WERI-Rb-1 (cell line): ENCODE measurements around the gene RNF114.
A peak's percentile ranks its signal among the peaks of the same experiment; 100 is the strongest.

Experiments
- DNase-seq: peaks from one replicate; pipeline ENCODE4 v3.0.0-alpha.2; 2020
- H3K27ac ChIP-seq: fragments of 250-450 bp; sonication (Bioruptor Pico); 2 replicates; pipeline ENCODE4 v1.5.1; 2020; ENCODE audit warnings: mild to moderate bottlenecking, moderate library complexity
- H3K27me3 ChIP-seq: fragments of 250-450 bp; sonication (Bioruptor Pico); 2 replicates; pipeline ENCODE4 v1.5.1; 2021; ENCODE audit warnings: mild to moderate bottlenecking, low read depth, moderate library complexity; ENCODE audit not compliant: insufficient read depth, severe bottlenecking
- H3K36me3 ChIP-seq: fragments of 250-450 bp; sonication (Bioruptor Pico); 2 replicates; pipeline ENCODE4 v1.5.1; 2020; ENCODE audit warnings: mild to moderate bottlenecking, moderate library complexity
- H3K4me3 ChIP-seq: 2 replicates; pipeline ENCODE4 v1.5.1; 2011; ENCODE audit warnings: low read depth, mild to moderate bottlenecking, control low read depth, low read length
- H3K9me3 ChIP-seq: fragments of 250-450 bp; sonication (Bioruptor Pico); 2 replicates; pipeline ENCODE4 v1.5.1; 2021; ENCODE audit warnings: mild to moderate bottlenecking, moderate library complexity; ENCODE audit not compliant: severe bottlenecking
- CTCF ChIP-seq: IDR thresholded peaks from 2 replicates; pipeline ENCODE4 v1.5.1; 2011; ENCODE audit warnings: low read depth, mild to moderate bottlenecking, control low read depth, inconsistent platforms, low read length

RNF114 gene

DNA sequence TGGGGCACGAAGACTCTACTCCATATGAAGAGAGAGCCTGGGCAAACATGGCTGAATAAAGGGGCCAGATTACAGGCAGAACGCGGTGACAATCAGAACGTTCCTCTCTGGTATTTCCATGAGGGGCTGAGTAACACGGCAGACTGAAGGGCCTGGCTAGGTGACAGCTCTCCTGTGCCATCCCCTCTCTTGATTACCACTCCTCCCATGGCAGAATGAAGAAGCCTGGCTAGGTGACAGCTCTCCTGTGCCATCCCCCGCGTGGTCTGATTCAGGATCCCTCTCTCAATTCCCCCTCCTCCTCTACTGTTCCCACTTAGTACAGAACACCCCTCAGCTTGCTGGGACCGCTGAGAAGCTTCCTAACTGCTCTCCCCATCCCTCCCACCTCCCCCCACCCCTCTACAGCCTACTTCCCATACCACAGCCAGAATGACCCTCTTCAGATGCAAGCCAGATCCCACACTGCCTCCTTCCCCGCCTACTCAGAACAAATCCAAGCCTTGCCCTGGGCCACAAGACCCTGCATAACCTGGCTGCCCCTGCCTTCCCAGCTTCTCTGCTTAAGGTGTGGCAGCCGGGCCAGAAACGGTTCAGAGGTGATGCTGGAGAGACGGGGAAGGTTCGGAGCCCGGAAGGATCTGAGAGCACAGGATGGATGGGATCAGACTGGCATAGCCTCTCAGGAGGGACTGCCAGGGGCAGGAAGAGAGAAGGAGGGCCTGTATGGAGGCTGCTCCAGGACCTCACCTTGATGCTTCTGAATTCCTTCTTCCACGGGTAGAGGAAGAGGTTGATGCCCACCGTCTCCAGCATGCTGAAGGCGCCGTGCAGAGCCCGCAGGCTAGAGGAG, 28.6 kb upstream of the RNF114 start:
- Histone ChIP-seq H3K36me3 (peaks cover 52% of the 10 kb centered on the region), H3K4me3 (no peak overlapping the region), H3K27ac (no peak overlapping the region), H3K9me3 (no peaks in the 10 kb centered on the region), H3K27me3 (no peaks in the 10 kb centered on the region)
- DNase-seq = no peak
- no peak for TF ChIP-seq CTCF

GRCh38 chr20:49908258-49908565, 28.0 kb upstream of the RNF114 start:
- Histone ChIP-seq H3K27ac (no peak overlapping the region), H3K4me3 (no peak overlapping the region), H3K36me3 (peaks cover 52% of the 10 kb centered on the region), H3K27me3 (no peaks in the 10 kb centered on the region), H3K9me3 (no peaks in the 10 kb centered on the region)
- DNase-seq = no peak
- no peak for TF ChIP-seq CTCF

DNA sequence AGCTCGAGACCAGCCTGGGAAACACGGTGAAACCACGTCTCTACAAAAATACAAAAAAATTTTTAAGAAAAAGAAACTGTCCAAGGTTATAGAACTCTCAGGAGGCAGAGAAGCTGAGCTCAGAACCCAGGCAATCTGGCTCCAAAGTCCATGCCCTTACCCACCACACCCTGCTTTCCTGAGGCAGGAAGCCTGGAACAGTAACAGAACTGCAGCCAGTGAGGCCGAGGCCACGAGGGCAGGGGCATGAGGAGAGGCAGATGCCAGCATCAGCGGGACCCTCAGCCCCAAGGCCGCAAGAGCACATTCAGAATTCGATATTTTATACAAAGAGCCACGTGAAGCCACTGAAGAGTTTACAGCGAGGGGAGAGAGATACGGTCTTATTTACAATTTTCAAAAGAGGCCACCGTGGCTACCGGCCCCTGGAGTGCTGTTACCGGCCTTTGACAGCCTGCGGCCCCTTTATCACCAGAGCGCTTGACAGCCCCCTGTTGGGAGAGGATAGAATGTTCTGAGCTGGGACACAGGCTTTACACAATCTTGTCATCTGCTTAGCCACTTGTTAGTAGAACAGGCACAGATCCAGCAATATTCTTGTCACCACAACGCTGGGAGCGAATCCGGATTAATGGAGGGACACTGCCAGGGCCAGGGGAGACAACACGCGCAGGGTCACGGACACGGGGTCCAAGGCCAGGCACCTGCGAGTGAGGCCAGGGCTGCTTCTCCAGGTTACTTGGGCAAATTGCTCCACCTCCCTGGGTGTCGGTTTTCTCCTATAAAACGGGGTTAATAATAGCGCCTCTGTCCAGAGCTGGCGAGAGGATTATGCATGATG, 26.5 kb upstream of the RNF114 start:
- Histone ChIP-seq H3K4me3 (0 out of 2 replicates have a peak overlapping the region, but pooled peaks have one; percentile 5), H3K27ac (peak overlapping the region; percentile 55), H3K27me3 (no peaks in the 10 kb centered on the region), H3K36me3 (peaks cover 42% of the 10 kb centered on the region), H3K9me3 (no peaks in the 10 kb centered on the region)
- DNase-seq = peak; percentile 85
- peak; percentile 63; the same call in 1 of the 2 replicates for TF ChIP-seq CTCF

DNA sequence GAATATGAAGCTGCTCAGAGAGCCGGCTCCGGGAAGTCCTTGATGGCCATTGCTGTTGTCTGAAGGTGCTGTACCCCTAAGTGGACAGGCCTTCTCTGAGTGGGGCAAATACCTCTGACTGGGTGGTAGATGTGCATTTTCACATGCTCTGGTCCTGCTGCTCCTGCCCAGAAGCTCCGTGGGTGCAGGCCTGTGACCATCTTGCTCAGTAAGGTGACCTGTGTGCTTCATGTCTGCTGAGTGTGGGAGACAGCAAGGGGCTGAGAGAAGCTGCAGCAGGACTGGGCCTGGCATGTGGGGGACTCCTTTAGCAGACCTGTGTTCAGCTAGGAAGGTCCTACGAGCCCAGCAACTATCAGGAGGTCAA, 25.9 kb upstream of the RNF114 start:
- Histone ChIP-seq H3K4me3 (0 out of 2 replicates have a peak overlapping the region, but pooled peaks have one; percentile 5), H3K27ac (peak overlapping the region; percentile 55), H3K27me3 (no peaks in the 10 kb centered on the region), H3K36me3 (peaks cover 41% of the 10 kb centered on the region), H3K9me3 (no peaks in the 10 kb centered on the region)
- TF ChIP-seq CTCF = no peak
- DNase-seq = no peak

DNA sequence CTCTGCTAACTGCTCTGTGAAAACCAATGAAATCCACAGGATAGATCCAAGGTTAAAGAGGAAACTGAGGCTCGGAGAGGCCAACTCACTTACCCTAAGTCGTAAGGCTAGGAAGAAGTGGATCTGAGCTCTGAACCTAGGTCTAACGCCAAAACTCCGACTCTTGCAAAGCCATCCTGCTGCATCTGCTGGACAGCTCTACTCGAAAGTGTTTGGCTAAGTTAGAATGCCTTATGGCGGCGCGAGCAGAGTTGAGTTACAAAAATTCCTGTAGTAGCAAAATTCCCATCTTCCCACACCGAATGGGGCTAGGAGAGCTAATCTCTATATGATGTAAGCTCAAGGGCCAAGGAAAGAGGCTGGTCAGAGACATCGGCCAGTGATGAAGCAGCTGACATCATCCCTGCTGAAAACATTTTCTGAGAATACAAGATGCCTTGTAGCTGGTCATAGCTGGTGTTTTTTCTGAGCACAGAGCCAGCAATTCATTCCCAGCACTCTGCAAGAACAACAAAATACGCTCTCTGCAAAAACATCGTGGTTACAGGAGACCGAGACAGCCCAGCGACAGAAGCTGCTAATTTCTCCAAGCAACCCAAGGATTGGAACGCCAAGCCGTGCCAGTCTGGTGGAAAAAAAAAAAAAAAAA, 22.7 kb upstream of the RNF114 start:
- DNase-seq = no peak
- no peaks in the 10 kb centered on the region for H3K27me3 ChIP-seq
- H3K27ac ChIP-seq = no peak overlapping the region
- H3K36me3 ChIP-seq = peaks cover 18% of the 10 kb centered on the region
- H3K9me3 ChIP-seq = no peaks in the 10 kb centered on the region
- no peak overlapping the region for H3K4me3 ChIP-seq
- TF ChIP-seq CTCF = no peak
